ENCODE data around the gene JAM3.

GRCh38 chr11:134027671-134028070 lies 41.2 kb upstream of the JAM3 start:
- TF ChIP-seq CTCF (conservative IDR thresholded peaks at IDR 0.05) (no peak), EZH2 (IDR thresholded peaks at IDR 0.05; ENCODE audit: low read depth) (no peak)
